Fibroblast of upper back skin (primary cell): ENCODE results near the gene SULT1B1.

Source experiments
- DNase-seq: peaks from one replicate; pipeline ENCODE4 v3.0.0-alpha.2; 2013

SULT1B1 gene

DNA sequence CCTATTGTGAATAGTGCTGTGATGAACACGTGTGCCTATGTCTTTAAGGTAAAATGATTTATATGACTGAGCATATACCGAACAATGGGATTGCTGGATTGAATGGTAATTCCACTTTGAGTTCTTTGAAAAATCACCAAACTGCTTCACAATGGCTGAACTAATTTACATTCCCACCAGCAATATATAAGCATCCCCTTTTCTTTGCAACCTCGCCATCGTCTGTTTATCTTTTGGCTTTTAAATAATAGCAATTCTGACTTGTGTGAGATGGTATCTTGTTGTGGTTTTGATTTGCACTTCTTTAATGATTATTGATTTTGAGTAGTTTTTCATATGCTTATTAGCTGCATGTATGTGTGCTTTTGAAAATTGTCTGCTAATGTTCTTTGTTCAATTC, 75.6 kb downstream of the SULT1B1 start:
- no peak for DNase-seq
